ENCODE results near the gene SLC6A9.

DNA sequence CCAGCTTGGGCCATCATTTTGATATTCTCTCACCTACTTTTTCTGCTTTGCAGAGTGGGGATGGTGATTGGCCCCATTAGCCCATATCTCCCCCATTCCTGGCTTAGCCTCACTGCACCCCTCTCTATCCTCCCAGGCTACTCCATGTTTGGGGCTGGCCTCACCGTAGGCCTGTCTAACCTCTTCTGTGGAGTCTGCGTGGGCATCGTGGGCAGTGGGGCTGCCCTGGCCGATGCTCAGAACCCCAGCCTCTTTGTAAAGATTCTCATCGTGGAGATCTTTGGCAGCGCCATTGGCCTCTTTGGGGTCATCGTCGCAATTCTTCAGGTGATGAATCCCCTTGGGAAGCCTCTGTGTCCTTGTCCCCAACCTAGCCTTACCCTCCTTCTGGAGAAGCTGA lies 54.4 kb downstream of the SLC6A9 start:
- TF ChIP-seq, protein P1, sequence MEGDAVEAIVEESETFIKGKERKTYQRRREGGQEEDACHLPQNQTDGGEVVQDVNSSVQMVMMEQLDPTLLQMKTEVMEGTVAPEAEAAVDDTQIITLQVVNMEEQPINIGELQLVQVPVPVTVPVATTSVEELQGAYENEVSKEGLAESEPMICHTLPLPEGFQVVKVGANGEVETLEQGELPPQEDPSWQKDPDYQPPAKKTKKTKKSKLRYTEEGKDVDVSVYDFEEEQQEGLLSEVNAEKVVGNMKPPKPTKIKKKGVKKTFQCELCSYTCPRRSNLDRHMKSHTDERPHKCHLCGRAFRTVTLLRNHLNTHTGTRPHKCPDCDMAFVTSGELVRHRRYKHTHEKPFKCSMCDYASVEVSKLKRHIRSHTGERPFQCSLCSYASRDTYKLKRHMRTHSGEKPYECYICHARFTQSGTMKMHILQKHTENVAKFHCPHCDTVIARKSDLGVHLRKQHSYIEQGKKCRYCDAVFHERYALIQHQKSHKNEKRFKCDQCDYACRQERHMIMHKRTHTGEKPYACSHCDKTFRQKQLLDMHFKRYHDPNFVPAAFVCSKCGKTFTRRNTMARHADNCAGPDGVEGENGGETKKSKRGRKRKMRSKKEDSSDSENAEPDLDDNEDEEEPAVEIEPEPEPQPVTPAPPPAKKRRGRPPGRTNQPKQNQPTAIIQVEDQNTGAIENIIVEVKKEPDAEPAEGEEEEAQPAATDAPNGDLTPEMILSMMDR (IDR thresholded peaks at IDR 0.05; ENCODE audit: low read depth, low read length) = no peak
- TF ChIP-seq POLR2A (IDR thresholded peaks at IDR 0.05; ENCODE audit: extremely low read depth, insufficient read length) = no peak

Data from NB4 (cell line).